BLaER1 treated with 17β-estradiol and CSF1 and Interleukin-3, amounts not matched to agents 10 nM and 100 nM (cell line): ENCODE results near the gene NALCN.

Experiments used
- H3K27ac ChIP-seq, 11 experiments: shearing (Covaris generic); formaldehyde crosslinking; 2 replicates each; pipeline ENCODE4 v1.8.1; 2022
- H3K27me3 ChIP-seq, 11 experiments: shearing (Covaris generic); formaldehyde crosslinking; 2 replicates each; pipeline ENCODE4 v1.8.1; 2022
- H3K36me3 ChIP-seq, 11 experiments: shearing (Covaris generic); formaldehyde crosslinking; 2 replicates each; pipeline ENCODE4 v1.8.1; 2022
- H3K4me1 ChIP-seq, 10 experiments: shearing (Covaris generic); formaldehyde crosslinking; 2 replicates each; pipeline ENCODE4 v1.8.1; 2022
- H3K4me2 ChIP-seq, 11 experiments: shearing (Covaris generic); formaldehyde crosslinking; 2 replicates each; pipeline ENCODE4 v1.8.1; 2022
- H3K4me3 ChIP-seq, 10 experiments: shearing (Covaris generic); formaldehyde crosslinking; 2 replicates each; pipeline ENCODE4 v1.8.1; 2022
- H3K9ac ChIP-seq, 11 experiments: shearing (Covaris generic); formaldehyde crosslinking; 2 replicates each; pipeline ENCODE4 v1.8.1; 2022
- H3K9me3 ChIP-seq, 11 experiments: shearing (Covaris generic); formaldehyde crosslinking; replicated peaks in 1 of 11; 2 replicates each; pipeline ENCODE4 v1.8.1; 2022
- H4K20me1 ChIP-seq, 11 experiments: shearing (Covaris generic); formaldehyde crosslinking; 2 replicates each; pipeline ENCODE4 v1.8.1; 2022
- Cebpa-rat ChIP-seq, 11 experiments: shearing (Covaris generic); IDR thresholded peaks; 2 replicates each; pipeline ENCODE4 v1.8.1; 2022

The NALCN gene

DNA sequence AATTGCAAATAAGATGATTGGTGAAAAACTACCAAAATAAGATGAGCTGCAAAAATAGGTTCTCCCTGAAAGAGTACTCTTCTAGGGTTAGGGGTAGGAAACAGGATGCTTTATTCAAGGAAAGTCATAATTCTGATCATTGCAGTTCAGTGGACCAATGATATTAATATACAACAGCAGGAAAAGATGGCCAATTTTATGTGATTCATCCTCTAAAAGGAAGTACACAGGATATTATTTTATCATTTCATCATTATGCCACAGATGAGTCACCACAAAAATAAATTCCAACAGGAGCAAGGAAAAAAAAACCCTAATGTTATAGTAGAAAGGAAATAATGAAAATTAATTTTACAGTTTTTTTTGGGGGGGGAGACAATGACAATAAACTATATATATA lies 205.0 kb downstream of the NALCN start:
- peak overlapping the region in 6 of 11 experiments; percentile 11 to 43 (median 30); a peak in 6 of 22 replicates for H3K4me2 ChIP-seq
- peaks cover 0 to 17% (median 7%) of the 10 kb centered on the region in 11 experiments; a peak in 11 of 22 replicates for H3K9me3 ChIP-seq
- no peaks in the 10 kb centered on the region for H4K20me1 ChIP-seq
- no peak overlapping the region for H3K9ac ChIP-seq
- no peak for TF ChIP-seq Cebpa-rat (IDR thresholded peaks at IDR 0.05)
- no peak overlapping the region for H3K27ac ChIP-seq
- peaks cover 0 to 17% (median 6%) of the 10 kb centered on the region in 10 experiments; a peak in 8 of 20 replicates for H3K4me1 ChIP-seq
- no peak overlapping the region for H3K4me3 ChIP-seq
- no peaks in the 10 kb centered on the region for H3K36me3 ChIP-seq
- no peaks in the 10 kb centered on the region for H3K27me3 ChIP-seq

DNA sequence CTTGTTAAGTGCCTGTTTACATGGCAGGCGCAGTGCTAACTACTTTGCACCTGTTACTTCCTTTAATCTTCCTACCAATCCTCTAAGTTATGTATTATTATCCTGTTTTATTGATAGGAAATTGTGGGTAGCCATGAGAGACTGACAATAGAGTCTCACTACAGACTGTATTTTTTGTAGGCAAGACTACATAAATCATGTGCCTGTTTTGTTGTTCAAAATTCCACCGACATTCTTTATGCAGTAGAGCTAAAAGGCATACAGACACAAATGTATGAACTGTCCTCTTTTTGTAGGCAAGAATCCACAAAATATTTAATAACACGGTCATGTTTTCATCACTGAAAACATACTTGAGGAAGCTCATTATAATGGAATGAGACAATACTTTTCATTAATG lies 205.5 kb downstream of the NALCN start:
- Histone ChIP-seq H3K27ac (no peak overlapping the region), H3K36me3 (no peaks in the 10 kb centered on the region), H3K4me3 (no peak overlapping the region)

DNA sequence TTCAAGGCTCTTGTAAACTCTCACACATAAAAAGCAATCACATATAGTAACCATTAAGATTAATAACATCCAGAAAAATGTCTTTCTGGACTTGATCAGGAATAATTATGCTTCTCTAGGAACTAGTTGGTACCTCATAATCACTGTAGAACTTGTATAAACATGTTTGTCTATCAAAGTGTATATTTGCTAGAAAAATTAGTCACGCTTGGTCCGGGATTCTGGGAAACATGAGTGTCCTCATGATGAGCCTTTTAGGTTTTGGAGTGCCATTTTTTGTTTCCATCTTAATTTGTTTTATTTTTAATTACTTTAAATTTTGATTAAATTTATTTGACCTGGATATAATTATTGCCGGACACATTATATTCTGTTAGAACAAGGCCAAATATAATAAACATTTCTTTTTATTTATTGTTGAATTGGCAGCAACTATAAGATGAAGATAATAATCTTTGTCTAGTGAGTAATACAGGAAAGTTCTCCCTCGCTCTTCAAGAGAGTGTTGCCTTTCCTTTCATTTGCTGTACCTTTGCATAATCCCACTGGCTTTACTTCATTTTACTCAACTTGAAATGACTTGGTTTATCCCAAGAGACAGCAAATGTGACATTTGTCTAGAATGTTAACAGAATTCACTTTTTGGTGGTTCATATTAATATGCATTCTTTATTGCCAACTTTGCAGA lies 207.0 kb downstream of the NALCN start:
- H3K9me3 ChIP-seq, result peaks cover 0 to 17% (median 7%) of the 10 kb centered on the region in 11 experiments; a peak in 11 of 22 replicates
- H3K36me3 ChIP-seq, result no peaks in the 10 kb centered on the region
- TF ChIP-seq Cebpa-rat (IDR thresholded peaks at IDR 0.05), result no peak
- no peaks in the 10 kb centered on the region for H3K27me3 ChIP-seq
- peaks cover 0 to 17% (median 6%) of the 10 kb centered on the region in 10 experiments; a peak in 8 of 20 replicates for H3K4me1 ChIP-seq
- H3K9ac ChIP-seq, result no peak overlapping the region
- H4K20me1 ChIP-seq, result no peaks in the 10 kb centered on the region
- H3K4me2 ChIP-seq, result no peak overlapping the region
- H3K4me3 ChIP-seq, result no peak overlapping the region
- no peak overlapping the region for H3K27ac ChIP-seq

More for the DNA sequence above, 205.5 kb downstream of the NALCN start:
- TF ChIP-seq Cebpa-rat (IDR thresholded peaks at IDR 0.05), result no peak
- H3K4me1 ChIP-seq, result peaks cover 0 to 17% (median 6%) of the 10 kb centered on the region in 10 experiments; a peak in 8 of 20 replicates
- no peak overlapping the region for H3K9ac ChIP-seq
- no peaks in the 10 kb centered on the region for H3K27me3 ChIP-seq
- peak overlapping the region in 4 of 11 experiments; percentile 25 to 43 (median 31); a peak in 7 of 22 replicates for H3K4me2 ChIP-seq
- H3K9me3 ChIP-seq, result peaks cover 0 to 17% (median 7%) of the 10 kb centered on the region in 11 experiments; a peak in 11 of 22 replicates
- no peaks in the 10 kb centered on the region for H4K20me1 ChIP-seq

DNA sequence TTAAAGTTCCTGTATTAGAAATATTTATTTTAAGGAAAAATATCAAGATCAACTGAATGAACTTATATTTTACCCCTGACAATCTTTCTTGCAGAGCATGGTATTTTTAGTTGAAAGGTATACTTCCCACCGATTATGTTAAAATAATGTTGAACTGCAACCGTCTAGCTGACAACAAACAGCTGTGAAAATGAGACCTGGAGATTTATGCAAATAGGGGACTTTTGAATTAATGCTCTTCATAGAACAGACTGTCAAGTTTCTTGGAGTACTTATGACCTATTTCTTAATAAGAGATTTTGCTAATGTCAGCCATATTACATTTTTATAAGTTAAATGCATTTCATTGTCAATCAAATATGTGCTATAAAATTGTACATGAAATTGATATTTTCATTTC lies 210.9 kb downstream of the NALCN start:
- Histone ChIP-seq H3K27ac (no peak overlapping the region), H3K4me3 (no peak overlapping the region), H3K4me2 (no peak overlapping the region), H3K36me3 (no peaks in the 10 kb centered on the region), H3K27me3 (no peaks in the 10 kb centered on the region), H3K9ac (no peak overlapping the region), H3K4me1 (peaks cover 0 to 1% (median 0%) of the 10 kb centered on the region in 10 experiments; a peak in 5 of 20 replicates), H3K9me3 (peaks cover 0 to 17% (median 6%) of the 10 kb centered on the region in 11 experiments; a peak in 11 of 22 replicates), H4K20me1 (no peaks in the 10 kb centered on the region)
- no peak for TF ChIP-seq Cebpa-rat (IDR thresholded peaks at IDR 0.05)

DNA sequence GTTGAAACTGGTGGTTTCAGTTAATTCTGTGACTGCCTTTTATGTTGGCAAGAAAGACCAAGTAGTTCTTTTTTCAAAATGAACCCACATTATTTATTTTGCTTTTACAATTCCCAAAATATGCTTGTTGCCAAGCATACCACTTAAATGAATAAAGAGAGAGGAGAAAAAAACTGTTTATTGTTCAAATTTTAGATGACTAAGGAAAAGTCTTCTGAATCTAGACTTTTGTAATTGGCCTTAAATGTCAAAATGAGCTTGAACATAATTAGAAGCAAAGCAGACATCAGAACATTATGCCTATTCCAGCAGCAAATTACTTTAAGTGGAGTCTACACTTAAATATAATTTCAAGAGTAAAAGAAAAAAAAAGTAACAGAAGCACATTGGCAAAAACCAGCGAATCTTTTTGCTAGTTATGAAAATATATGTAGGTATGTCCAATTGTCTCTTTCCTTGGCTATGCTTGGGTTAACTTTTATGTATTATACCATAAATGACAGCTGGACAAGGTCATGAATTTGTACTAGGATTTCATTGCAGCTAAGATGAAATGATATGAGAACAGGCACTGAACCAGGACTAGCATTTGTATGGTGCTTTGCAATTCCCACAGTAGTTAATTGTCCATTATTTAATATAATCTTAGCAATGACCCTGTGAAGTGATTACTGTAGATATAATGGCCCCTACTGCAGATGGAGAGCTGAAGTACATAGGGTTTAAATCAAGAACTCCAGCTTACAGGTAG lies 211.9 kb downstream of the NALCN start:
- H3K4me3 ChIP-seq, result no peak overlapping the region
- no peak overlapping the region for H3K9ac ChIP-seq
- no peaks in the 10 kb centered on the region for H3K36me3 ChIP-seq
- H3K4me2 ChIP-seq, result no peak overlapping the region
- no peak for TF ChIP-seq Cebpa-rat (IDR thresholded peaks at IDR 0.05)
- H4K20me1 ChIP-seq, result no peaks in the 10 kb centered on the region
- H3K27ac ChIP-seq, result no peak overlapping the region
- H3K9me3 ChIP-seq, result peaks cover 0 to 17% (median 6%) of the 10 kb centered on the region in 11 experiments; a peak in 11 of 22 replicates
- no peaks in the 10 kb centered on the region for H3K27me3 ChIP-seq
- H3K4me1 ChIP-seq, result no peaks in the 10 kb centered on the region

DNA sequence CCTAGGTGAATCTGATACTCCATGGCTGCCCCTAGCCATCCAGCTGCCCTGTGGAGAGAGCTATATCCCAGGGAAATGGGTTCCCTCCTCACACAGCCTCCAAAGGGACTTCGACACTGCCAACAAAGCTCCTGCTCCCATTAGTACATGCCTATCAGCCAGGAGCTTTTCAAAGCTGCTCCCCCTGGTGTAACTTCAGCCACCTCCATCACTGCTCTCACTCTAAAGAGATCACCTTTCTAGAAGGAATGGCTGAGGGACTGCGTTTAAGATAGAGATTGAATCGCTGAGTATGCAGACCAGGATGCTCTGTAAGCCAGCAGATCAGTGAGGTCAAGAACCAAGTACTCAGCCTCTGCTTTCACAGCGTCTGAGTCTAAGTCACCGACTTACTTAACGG lies 213.7 kb downstream of the NALCN start:
- no peaks in the 10 kb centered on the region for H3K36me3 ChIP-seq
- no peak overlapping the region for H3K9ac ChIP-seq
- no peak for TF ChIP-seq Cebpa-rat (IDR thresholded peaks at IDR 0.05)
- no peaks in the 10 kb centered on the region for H3K27me3 ChIP-seq
- no peaks in the 10 kb centered on the region for H3K4me1 ChIP-seq
- H3K4me2 ChIP-seq, result no peak overlapping the region
- H3K9me3 ChIP-seq, result peaks cover 0 to 5% (median 1%) of the 10 kb centered on the region in 11 experiments; a peak in 9 of 22 replicates
- H4K20me1 ChIP-seq, result no peaks in the 10 kb centered on the region
- no peak overlapping the region for H3K27ac ChIP-seq
- no peak overlapping the region for H3K4me3 ChIP-seq

DNA sequence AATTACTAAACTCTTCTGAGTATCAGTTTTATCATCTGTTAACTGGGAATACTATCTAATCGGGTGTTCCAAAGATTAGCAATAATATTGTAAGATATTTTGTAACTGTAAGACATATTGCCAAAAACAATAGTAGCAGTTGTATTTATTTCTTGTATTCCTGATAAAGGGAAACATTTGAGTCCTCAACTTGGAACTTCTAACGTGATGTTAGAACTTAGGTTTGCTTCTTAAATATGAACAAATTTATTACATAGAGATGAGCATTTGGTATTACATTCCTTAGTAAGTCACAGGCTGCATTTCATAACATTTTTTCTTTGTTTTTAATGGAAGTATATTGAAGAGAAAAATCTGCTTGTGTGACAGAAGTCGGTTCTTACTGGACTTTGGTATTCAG lies 225.3 kb downstream of the NALCN start:
- H4K20me1 ChIP-seq, result no peaks in the 10 kb centered on the region
- no peaks in the 10 kb centered on the region for H3K27me3 ChIP-seq
- no peak overlapping the region for H3K4me3 ChIP-seq
- H3K36me3 ChIP-seq, result no peaks in the 10 kb centered on the region
- H3K9me3 ChIP-seq, result no peaks in the 10 kb centered on the region
- no peak overlapping the region for H3K4me2 ChIP-seq
- no peak for TF ChIP-seq Cebpa-rat (IDR thresholded peaks at IDR 0.05)
- no peak overlapping the region for H3K27ac ChIP-seq
- no peak overlapping the region for H3K9ac ChIP-seq
- H3K4me1 ChIP-seq, result no peaks in the 10 kb centered on the region

DNA sequence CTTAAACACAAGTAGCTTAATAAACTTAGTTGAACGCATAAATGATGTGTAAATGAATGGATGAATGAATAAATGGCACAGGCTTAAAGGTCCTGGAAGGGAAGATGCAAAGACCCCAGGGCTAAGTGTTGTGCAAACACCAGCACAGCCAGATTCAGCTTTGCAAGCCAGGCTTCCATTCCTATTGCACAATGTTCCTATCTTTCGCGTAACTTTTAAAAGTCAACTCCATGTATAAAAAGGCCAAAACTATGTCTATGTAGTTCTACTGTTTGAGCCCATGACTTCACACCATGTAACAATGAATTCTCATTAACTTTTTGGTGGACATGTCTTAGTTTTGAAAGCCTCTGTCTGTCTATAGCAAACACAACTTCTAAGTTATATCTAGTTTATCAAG lies 226.0 kb downstream of the NALCN start:
- H3K27ac ChIP-seq, result no peak overlapping the region
- H3K4me3 ChIP-seq, result no peak overlapping the region
- H3K4me1 ChIP-seq, result no peaks in the 10 kb centered on the region
- TF ChIP-seq Cebpa-rat (IDR thresholded peaks at IDR 0.05), result peak in 2 of 11 experiments; percentile 23 to 59; a peak in 3 of 22 replicates
- H3K4me2 ChIP-seq, result no peak overlapping the region
- no peaks in the 10 kb centered on the region for H3K36me3 ChIP-seq
- H3K9ac ChIP-seq, result no peak overlapping the region
- no peaks in the 10 kb centered on the region for H4K20me1 ChIP-seq
- no peaks in the 10 kb centered on the region for H3K27me3 ChIP-seq
- no peaks in the 10 kb centered on the region for H3K9me3 ChIP-seq

DNA sequence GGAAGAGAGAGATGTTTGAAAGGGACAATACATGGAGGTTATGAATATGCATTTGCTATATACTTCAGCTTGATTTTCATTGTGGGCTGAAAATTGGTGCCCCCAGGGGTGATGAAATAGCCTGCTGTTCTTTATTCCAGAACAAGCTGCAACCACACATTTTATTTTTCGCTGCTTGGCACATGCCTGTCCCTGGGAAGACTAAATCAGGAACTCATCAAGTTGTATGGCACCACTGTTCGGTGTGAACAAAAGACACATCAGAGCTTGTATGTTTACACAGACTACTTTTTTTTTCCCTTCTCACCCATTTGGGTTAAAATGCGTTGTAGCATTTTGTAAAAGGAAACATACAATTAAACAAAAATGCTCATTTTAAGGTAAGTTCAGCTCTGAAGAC lies 230.7 kb downstream of the NALCN start:
- Histone ChIP-seq H3K4me2 (no peak overlapping the region), H3K9me3 (no peaks in the 10 kb centered on the region), H3K36me3 (no peaks in the 10 kb centered on the region), H3K9ac (no peak overlapping the region), H4K20me1 (no peaks in the 10 kb centered on the region; a peak in 1 of 22 replicates), H3K4me3 (no peak overlapping the region), H3K4me1 (no peaks in the 10 kb centered on the region), H3K27me3 (no peaks in the 10 kb centered on the region), H3K27ac (no peak overlapping the region)
- TF ChIP-seq Cebpa-rat (IDR thresholded peaks at IDR 0.05), result no peak
